Neural progenitor cell (in vitro differentiated cells): ENCODE results near the gene PRKCB. TPM values are rescaled to one million over a fixed set of nuclear protein-coding genes. Genes with fewer than 3 reads are reported as not detected.

Experiments used
- DNase-seq: peaks from one replicate; pipeline ENCODE4 v3.0.0-alpha.2; 2016; ENCODE audit warnings: low spot score
- H2AFZ ChIP-seq: fragments of 200-600 bp; sonication (generic); replicated peaks from 2 replicates; pipeline ENCODE4 v1.6.1; 2016; ENCODE audit warnings: antibody characterized with exemption
- H3F3A ChIP-seq: fragments of 200-600 bp; sonication (generic); 2 replicates; pipeline ENCODE4 v1.6.1; 2016; ENCODE audit warnings: antibody characterized with exemption, low read depth
- H3K27ac ChIP-seq: fragments of 200-600 bp; sonication (generic); 2 replicates; pipeline ENCODE4 v1.5.1; 2016; ENCODE audit warnings: mild to moderate bottlenecking
- H3K27me3 ChIP-seq: fragments of 200-600 bp; sonication (generic); 2 replicates; pipeline ENCODE4 v1.6.1; 2016; ENCODE audit warnings: mild to moderate bottlenecking, moderate library complexity
- H3K36me3 ChIP-seq: fragments of 200-600 bp; sonication (generic); 2 replicates; pipeline ENCODE4 v1.5.1; 2016
- H3K4me1 ChIP-seq: fragments of 200-600 bp; sonication (generic); 2 replicates; pipeline ENCODE4 v1.6.1; 2016; ENCODE audit warnings: mixed run types
- H3K4me2 ChIP-seq: fragments of 200-600 bp; sonication (generic); 2 replicates; pipeline ENCODE4 v1.6.1; 2016
- H3K4me3 ChIP-seq: fragments of 200-600 bp; sonication (generic); 2 replicates; pipeline ENCODE4 v1.5.1; 2016
- H3K79me2 ChIP-seq: fragments of 200-600 bp; sonication (generic); 2 replicates; pipeline ENCODE4 v1.6.1; 2016; ENCODE audit warnings: low read depth
- H3K9ac ChIP-seq: fragments of 200-600 bp; sonication (generic); 2 replicates; pipeline ENCODE4 v1.6.1; 2016
- H3K9me3 ChIP-seq: fragments of 200-600 bp; sonication (generic); 2 replicates; pipeline ENCODE4 v1.5.1; 2016; ENCODE audit warnings: low read depth
- H4K20me1 ChIP-seq: fragments of 200-600 bp; sonication (generic); 2 replicates; pipeline ENCODE4 v1.6.1; 2016; ENCODE audit warnings: low read depth
- H3K27ac Mint-ChIP-seq: 3 replicates; pipeline ENCODE4 v1.8.0; 2021; ENCODE audit warnings: mixed read lengths
- H3K27me3 Mint-ChIP-seq: 2 replicates; pipeline ENCODE4 v1.8.0; 2022; ENCODE audit warnings: low read depth, mild to moderate bottlenecking, inconsistent platforms, moderate library complexity, mixed read lengths; ENCODE audit not compliant: insufficient read depth
- H3K36me3 Mint-ChIP-seq: 3 replicates; pipeline ENCODE4 v1.8.0; 2021; ENCODE audit warnings: mixed read lengths
- H3K4me1 Mint-ChIP-seq: 3 replicates; pipeline ENCODE4 v1.8.0; 2021; ENCODE audit warnings: mixed read lengths
- H3K4me3 Mint-ChIP-seq: 3 replicates; pipeline ENCODE4 v1.8.0; 2021; ENCODE audit warnings: mild to moderate bottlenecking, moderate library complexity, mixed read lengths
- H3K9me3 Mint-ChIP-seq: 3 replicates; pipeline ENCODE4 v1.8.0; 2020; ENCODE audit warnings: mixed read lengths
- EZH2 ChIP-seq: fragments of 200-600 bp; sonication (generic); IDR thresholded peaks from 2 replicates; pipeline ENCODE4 v1.6.1; 2017; ENCODE audit warnings: antibody characterized with exemption, mild to moderate bottlenecking, moderate library complexity
- EZH2phosphoT487 ChIP-seq: fragments of 200-600 bp; sonication (generic); IDR thresholded peaks from 2 replicates; pipeline ENCODE4 v1.6.1; 2017; ENCODE audit warnings: antibody characterized with exemption
- total RNA-seq: library from RNA; depleted of rRNA; stranded (reverse); fragments of >200 nt; gene quantifications from 2 replicates; pipeline ENCODE4 v1.2.3, GENCODE V29; 2015; ENCODE audit warnings: low replicate concordance
- TF ChIP-seq, protein P1 (sequence below): fragments of 200-600 bp; sonication (generic); IDR thresholded peaks from 2 replicates; pipeline ENCODE4 v1.5.1; 2017; ENCODE audit warnings: antibody characterized with exemption, mild to moderate bottlenecking

Gene PRKCB
- total RNA-seq, 1 donor from 2014 or later: 9.5 TPM

DNA sequence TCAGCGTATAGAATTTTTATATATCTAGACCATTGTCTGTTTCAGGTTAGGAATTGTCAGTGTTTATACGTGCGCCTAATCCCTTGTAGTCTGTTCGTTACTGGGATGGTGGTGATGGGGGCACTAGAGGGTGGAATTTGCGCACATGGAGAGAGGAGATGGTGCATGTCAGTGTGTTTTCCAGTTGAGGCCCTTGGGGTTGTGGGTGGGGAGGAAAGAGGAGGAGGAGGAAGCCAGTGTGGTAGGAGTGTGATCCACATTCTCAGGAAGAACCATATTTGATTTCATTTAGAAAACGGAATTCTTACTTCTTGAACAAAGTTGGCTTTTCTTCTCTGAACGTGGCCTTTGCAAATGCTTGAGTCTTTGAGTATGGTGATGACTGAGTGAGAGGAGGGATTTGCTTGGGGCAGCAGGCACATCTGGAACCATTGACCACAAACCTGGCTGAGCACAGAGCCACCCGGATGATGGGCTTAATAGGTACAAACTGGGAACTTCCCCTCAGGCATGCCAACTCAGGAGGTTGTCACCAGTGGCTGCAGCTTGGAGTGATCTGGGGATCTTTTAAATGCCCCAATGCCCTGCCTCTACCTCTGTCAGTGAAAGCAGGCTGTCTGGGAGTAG, 98.9 kb downstream of the PRKCB start:
- no peak for DNase-seq
- no peak overlapping the region for H3K4me2 ChIP-seq
- Mint-ChIP-seq H3K27me3 (peaks cover 2% of the 10 kb centered on the region), H3K36me3 (no peaks in the 10 kb centered on the region), H3K9me3 (peaks cover 7% of the 10 kb centered on the region), H3K4me3 (no peak overlapping the region), H3K4me1 (peaks cover 16% of the 10 kb centered on the region), H3K27ac (no peak overlapping the region)
- TF ChIP-seq, protein P1, sequence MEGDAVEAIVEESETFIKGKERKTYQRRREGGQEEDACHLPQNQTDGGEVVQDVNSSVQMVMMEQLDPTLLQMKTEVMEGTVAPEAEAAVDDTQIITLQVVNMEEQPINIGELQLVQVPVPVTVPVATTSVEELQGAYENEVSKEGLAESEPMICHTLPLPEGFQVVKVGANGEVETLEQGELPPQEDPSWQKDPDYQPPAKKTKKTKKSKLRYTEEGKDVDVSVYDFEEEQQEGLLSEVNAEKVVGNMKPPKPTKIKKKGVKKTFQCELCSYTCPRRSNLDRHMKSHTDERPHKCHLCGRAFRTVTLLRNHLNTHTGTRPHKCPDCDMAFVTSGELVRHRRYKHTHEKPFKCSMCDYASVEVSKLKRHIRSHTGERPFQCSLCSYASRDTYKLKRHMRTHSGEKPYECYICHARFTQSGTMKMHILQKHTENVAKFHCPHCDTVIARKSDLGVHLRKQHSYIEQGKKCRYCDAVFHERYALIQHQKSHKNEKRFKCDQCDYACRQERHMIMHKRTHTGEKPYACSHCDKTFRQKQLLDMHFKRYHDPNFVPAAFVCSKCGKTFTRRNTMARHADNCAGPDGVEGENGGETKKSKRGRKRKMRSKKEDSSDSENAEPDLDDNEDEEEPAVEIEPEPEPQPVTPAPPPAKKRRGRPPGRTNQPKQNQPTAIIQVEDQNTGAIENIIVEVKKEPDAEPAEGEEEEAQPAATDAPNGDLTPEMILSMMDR: no peak
- TF ChIP-seq EZH2 (no peak), EZH2phosphoT487 (no peak)
- no peaks in the 10 kb centered on the region for H3K36me3 ChIP-seq
- no peak overlapping the region for H2AFZ ChIP-seq
- H3K4me3 ChIP-seq: no peak overlapping the region
- no peaks in the 10 kb centered on the region for H3F3A ChIP-seq
- no peak overlapping the region for H3K9ac ChIP-seq
- H3K27me3 ChIP-seq: no peaks in the 10 kb centered on the region
- H3K27ac ChIP-seq: no peak overlapping the region
- peaks cover 9% of the 10 kb centered on the region for H3K4me1 ChIP-seq
- H4K20me1 ChIP-seq: no peaks in the 10 kb centered on the region
- no peaks in the 10 kb centered on the region for H3K79me2 ChIP-seq
- no peaks in the 10 kb centered on the region for H3K9me3 ChIP-seq

DNA sequence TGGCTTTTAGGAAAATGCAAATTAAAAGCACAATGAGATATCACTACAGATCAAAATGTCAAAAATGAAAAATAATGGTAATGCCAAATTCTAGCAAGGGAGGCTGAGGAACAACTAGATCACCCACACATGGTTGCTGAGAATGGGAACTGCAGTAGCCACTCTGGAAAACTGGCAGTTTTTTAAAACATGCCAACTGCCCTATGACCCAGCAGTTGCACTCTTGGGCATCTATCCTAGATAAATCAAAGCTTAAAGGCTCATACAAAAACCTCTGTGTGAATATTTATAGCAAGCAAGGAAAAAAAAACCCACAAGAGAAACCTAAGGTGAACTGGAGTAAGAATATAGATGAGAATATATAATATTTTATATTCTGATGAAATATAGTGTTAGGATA, 104.3 kb downstream of the PRKCB start:
- Histone ChIP-seq H3K27me3 (no peaks in the 10 kb centered on the region), H2AFZ (no peak overlapping the region), H3K9me3 (no peaks in the 10 kb centered on the region), H3K9ac (no peak overlapping the region), H3K79me2 (no peaks in the 10 kb centered on the region), H3K4me3 (no peak overlapping the region), H3F3A (peaks cover 2% of the 10 kb centered on the region), H3K36me3 (no peaks in the 10 kb centered on the region), H3K4me2 (no peak overlapping the region), H3K27ac (no peak overlapping the region), H3K4me1 (peaks cover 11% of the 10 kb centered on the region), H4K20me1 (no peaks in the 10 kb centered on the region)
- H3K4me1 Mint-ChIP-seq: peaks cover 11% of the 10 kb centered on the region
- no peak overlapping the region for H3K27ac Mint-ChIP-seq
- peaks cover 2% of the 10 kb centered on the region for H3K9me3 Mint-ChIP-seq
- TF ChIP-seq EZH2 (no peak), EZH2phosphoT487 (no peak)
- TF ChIP-seq, protein P1: no peak
- no peaks in the 10 kb centered on the region for H3K36me3 Mint-ChIP-seq
- peaks cover 2% of the 10 kb centered on the region for H3K27me3 Mint-ChIP-seq
- no peak for DNase-seq
- H3K4me3 Mint-ChIP-seq: no peak overlapping the region

DNA sequence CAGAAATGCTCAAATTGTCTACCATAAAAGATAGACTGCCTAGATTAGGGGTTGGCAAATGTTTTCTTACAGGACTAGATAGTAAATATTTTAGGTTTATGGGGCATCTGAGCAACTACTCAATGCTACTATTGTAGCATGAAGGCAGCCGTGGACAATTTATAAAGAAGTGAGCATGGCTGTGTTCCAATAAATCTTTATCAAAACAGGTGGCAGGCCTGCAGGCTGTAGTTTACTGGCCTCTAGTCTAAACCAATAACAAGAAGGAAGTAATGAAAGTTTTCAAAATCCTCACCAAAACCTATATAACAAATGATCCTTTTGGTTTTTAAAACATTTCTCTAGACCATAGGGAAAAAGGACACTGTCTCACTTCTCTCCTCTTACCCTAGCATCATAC, 105.2 kb downstream of the PRKCB start:
- Histone ChIP-seq H3K27ac (no peak overlapping the region), H3K9me3 (no peaks in the 10 kb centered on the region), H2AFZ (no peak overlapping the region), H3K27me3 (no peaks in the 10 kb centered on the region), H3K36me3 (no peaks in the 10 kb centered on the region), H3K79me2 (no peaks in the 10 kb centered on the region), H3K4me3 (no peak overlapping the region), H3K4me1 (peaks cover 18% of the 10 kb centered on the region), H3F3A (peaks cover 7% of the 10 kb centered on the region), H3K9ac (no peak overlapping the region), H3K4me2 (no peak overlapping the region), H4K20me1 (no peaks in the 10 kb centered on the region)
- Mint-ChIP-seq H3K4me3 (no peak overlapping the region), H3K27me3 (peaks cover 2% of the 10 kb centered on the region), H3K4me1 (peaks cover 21% of the 10 kb centered on the region), H3K27ac (no peak overlapping the region), H3K9me3 (peaks cover 2% of the 10 kb centered on the region), H3K36me3 (no peaks in the 10 kb centered on the region)
- no peak for TF ChIP-seq EZH2phosphoT487
- TF ChIP-seq, protein P1: no peak
- no peak for TF ChIP-seq EZH2
- no peak for DNase-seq
